IPS-NIHi7 (cell line): Measurements from ENCODE around the gene CDH4.

Experiments used
- DNase-seq: peaks from one replicate; pipeline ENCODE4 v3.0.0; 2012; ENCODE audit warnings: mixed read lengths; ENCODE audit errors: extremely low spot score

The CDH4 gene

DNA sequence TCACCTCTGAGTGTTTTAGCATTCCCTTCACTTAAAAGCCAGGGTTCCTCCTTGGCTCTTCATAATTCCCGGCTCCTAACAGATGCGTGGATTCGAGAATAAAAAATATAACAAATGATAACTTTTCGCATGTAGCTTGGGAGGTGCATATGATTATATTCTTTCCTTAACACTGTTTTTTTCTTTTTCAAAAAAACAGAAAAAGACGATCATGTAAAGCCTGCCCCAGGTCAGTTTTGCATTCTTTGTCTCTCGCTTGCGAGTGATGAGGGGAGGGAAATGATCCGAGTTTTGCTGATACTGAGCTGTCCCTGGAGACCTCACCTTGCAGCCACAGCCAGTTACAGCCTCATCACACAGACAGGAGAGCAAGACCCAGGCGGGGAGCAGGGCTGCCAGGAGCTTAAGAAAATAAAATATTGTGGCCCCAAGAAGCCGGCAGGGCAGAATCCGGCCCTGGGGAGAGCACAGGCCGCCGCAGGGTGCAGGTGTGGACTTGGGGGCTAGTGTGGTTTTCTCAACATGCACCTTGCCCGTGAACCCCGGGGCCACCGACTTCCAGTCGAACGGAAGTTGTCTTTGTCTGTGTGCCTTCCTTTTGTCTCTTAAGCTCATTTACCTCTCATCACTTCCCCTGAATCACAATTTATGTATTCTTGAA, 511.8 kb downstream of the CDH4 start:
- no peak for DNase-seq

DNA sequence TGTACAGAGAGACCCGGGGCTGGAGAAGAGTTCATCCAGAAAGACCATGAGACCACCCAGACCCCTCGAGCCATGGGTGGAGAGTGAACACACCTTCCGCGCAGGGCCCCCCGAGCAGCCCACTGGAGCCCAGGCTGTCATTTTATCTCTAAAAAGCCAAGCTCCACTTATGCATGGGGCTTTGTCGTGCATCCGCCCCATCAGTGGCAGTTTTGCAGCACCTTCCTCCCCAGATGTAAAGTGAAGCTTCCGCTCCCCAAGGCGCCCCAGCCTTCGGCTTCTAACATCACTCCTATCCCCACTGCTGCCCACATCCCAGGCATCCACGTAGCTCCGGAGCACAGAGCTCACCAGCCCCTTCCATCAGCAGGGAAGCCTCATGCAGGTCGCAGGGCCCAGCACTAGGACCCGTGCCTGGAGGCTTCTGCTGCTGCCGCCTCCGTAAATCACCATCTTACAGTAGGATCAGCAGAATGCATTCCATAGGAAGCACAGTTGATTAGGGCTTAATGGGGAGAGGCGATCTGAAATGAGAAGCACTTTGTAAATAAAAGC, 512.5 kb downstream of the CDH4 start:
- no peak for DNase-seq

DNA sequence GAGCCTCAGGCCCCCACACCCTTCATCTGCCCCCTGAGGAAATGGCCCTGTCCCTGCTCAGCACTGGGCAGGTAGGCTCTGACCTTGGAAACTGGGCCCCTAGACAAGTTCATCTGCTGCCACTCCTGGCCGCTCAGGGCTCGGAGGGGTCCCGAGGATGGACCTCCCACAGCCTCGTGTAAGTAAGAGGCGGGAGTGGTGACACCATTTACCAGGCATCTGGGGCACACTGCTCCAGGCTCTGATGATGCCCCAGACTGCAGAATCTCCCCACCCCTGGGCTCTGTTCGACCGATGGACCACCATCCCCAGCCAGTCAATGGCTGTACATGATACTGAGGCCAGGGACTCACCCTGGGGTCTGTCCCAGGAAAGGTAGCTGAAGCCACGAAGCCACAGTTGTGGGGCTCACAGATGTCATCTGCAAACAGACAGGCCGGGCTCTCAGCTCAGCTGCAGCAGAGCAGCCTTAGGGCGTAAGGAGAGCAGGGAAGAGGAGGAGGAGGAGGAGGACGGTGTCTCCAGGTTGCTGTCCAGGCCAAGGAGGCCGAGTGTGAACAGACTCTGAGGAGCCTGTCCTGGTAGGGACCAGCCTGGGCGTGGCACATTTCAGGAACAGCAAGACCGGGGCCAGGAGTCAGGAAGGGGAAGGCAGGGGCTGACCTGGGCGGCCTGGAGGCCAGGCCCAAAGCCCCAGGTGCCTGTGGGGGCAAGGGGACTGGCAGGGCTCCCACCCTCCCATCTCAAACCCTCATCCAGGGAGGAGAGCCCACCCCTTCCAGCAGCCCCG, 513.2 kb downstream of the CDH4 start:
- no peak for DNase-seq

DNA sequence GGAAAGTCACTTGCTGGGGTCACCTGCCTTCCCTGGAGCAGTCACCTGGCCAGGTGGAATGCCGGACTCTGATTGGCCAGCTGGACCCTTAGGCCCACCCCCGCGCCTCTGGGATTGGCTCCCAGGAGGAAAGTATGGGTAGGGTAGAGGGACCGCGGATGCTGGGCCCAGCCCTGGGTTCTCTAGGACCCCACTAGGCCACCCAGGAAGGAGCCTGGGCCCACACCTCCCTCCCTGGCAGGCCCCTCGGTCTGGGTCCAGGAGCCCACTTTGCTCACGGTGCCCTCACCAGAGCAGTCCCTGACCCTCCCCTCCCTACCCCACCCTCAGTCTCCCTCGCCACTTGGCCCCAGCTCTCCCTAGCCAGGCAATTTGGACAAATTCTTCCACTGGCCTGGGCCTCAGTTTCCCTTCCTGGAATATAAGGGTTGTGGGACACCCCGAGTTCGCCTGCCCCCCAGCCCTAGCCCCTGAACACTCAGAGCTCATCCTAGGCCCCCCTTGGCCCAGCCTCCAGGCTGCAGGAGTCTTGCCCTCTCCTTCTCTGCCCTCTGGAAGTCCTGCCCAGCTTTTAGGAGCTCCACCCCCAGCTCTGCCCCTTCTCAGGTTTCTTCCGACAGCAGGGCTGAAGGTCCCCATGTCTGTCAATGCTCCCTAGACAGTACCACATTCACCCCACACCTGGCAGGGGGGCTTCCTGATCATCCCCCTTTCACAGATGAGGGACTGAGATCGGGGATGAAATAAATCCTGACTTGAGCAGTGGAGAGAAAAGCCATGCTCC, 514.0 kb downstream of the CDH4 start:
- peak; percentile 84 for DNase-seq

DNA sequence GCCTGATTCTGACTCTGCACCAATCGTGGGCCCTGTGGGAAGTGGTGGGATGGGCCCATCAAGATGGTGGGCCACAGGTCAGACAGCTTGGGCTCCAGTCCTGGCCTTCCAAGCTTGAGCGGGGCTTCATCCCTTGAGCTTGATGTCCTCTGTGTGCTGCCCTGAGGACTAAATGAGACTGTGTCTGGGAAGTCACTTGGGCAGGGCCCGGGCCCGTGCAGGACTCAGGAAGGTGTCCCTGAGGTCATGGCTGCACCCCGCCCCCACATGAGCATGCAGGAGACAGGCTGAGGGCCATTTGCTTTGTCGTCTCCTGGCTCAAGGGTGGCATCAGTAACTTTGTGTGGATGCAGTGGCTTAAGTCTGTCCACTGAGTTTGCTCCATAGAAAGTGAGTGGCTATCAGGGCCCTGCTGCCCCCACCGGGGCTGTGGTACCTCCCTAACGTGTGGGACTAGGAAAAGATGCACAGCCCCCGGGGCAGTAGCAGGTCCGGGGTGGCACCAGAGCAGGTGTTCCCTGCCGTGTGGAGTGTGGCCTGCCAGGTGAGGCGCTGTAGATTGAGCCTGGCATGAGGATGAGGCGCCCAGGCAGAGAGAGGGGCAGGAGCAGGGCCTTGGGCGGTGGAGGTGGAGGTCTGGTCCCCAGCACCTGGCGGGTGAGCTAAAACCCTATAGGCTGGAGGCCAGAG, 515.0 kb downstream of the CDH4 start:
- DNase-seq: no peak

DNA sequence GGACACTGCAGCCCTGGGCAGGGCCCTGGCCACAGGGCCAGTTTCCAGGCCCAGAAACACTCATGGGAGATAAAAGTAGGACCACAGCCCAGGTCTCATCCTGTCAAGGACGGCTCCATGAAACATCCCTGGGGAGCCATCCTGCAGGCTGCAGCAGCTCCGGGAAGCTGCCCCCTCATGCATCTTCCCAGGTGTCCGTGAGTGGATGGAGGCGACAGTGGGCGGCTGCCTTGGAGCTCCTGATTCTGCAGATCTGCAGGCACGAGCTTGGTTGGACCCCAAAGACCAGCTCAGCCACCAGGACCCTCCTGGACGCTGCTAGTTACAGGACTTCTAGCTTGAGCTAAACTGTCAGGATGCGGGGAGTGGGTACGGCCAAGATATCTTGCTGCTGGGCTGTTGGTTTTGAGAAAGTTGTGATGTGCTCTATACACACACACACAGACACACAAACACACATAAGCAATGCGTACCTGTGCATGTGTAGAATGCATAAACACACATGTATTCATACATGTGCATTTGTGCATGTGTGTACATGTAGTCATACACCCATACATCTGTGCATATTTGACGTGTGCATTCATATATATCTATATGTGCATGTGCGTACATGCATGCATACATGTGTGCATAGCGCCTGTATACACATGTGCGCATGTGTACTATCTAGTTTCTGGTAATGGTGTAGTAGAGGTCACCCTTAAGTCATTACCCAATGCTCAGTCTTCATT, 515.9 kb downstream of the CDH4 start:
- no peak for DNase-seq

DNA sequence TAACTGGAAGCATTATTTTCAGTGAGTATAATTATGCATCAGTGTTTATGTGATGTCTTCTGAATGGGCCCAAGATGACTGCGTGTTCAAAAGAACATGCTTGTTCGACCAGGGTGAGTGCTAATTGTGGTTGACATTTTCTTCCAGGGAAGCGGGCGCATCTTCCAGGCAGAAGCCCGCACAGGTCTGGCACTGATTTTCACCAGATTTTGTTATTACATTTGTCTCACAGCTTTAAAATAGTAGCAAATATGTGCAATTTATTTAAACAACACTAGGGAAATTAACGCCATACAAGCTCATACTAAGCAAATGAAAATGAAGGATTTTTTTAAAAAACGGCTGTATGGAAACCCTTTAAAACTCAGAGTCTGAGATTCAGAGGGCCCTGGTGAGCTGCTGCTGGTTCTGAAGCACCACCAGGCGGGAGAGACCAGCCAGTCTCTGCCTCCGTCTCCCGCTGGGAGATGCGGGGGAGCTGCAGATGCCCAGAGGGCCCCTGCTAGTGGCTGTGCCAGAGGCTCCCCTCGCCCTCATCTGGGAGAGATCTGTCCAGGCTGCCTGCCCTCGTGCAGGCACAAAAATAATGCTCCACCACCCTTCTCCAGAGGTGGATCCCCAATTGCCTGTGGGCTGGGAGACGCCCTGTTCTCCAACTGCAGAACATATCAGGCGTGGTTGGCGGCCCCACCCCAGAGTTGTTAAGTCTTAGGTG, 516.7 kb downstream of the CDH4 start:
- DNase-seq: no peak

DNA sequence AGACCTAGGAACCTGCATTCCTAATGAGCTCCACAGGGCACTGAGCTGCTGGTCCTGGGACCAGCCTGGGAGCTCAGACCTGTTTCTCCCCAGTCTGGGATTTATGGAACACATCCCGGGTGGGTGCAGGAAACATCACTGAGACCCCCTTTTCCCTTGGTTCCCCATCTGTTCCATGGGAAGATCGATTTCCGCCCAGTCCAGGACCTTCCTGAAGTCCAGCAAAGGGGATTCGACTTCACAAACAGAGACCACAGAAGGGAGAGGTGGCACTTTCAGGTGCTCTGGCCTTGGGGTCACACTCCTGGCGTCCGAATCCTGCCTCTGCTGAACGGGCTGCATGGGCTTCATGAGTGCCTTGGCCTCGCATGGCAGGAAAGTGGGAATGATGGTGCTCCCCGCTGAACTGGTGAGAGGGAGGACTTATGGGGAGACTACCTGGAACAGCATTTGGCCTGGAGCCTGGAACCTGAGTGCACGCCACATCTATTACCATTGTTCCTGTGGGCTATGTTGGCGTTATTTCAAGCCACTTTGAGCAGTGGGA, 517.3 kb downstream of the CDH4 start:
- no peak for DNase-seq

DNA sequence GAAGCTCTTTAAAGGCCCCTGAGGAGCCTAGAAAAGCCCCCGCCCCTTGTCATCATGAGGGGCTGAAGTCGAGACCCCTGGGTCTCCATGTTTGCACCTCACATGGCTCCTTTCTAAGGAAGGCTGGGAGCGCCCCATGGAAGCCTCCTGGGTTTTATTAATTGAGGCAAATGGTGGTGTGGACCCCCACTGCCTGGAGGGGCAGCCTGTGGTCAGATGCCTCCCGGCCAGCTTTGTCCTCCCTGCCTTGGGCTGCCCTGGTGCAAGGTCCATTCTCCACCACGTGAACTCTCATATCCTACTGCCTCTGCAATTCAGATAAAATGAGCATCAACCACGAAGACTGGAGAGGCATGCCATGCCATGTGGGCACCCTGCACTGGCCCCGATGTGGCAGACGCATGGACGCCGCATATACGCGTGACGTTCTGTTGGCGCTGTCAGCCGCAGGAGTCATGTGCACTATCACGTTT, 518.1 kb downstream of the CDH4 start:
- DNase-seq: no peak

DNA sequence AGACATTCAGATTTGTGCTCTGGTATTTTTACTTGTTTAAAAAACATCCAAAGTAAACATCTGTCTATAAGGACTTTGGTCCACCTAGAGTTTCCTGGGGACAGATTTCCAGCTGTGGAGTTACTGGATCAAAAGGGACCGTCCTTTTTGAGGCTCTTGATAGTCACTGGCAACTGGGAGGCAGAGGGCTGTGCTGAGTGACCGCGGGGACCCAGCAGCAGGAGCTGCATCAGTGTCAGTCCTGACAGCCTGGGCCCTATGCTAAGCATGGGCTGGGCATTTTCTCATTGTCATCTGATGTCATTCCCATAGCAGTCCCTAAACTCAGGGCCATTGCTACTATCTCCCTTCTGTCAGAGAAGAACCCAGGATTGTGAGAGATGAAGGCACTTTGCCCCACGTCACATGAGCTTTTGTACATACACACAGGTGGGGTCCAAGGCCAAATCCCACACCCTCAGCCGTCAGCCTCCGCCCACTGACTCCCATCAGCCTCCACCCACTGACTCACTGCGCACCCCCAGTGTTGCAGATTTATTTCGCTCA, 519.8 kb downstream of the CDH4 start:
- no peak for DNase-seq

DNA sequence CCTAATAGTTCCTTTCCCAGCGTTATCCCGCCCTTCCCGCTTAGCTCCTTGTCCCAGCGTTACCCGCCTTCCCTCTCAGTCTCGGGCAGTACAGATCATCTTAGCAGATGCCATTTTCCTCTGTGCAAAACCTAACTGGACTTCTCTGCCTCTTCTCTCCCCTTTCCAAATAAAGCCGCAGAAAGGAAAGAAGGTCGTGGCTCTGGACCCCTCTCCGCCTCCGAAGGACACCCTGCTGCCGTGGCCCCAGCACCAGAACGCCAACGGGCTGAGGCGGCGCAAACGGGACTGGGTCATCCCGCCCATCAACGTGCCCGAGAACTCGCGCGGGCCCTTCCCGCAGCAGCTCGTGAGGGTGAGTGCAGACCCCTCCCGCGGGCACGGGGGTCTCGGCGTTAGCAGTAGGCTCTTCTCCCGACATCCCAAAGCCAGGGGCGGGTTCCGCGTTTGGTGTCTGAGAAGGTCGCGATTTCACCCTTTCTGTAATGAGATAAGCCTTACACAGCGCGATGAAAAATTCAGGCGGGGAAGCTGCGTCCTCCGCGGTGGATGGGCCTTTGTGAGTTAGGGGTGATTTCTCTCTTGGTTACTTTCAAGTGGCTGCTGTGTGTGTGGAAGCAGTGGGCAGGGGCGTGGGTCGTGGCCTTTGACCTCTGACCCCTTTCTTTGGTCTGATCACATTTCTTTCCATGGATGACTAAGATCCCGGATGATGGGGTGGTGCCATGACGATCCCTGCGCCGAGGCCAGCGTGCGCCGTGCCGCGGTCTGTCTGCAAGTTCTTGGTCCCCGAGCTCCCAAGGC, 521.0 kb downstream of the CDH4 start:
- DNase-seq: no peak

DNA sequence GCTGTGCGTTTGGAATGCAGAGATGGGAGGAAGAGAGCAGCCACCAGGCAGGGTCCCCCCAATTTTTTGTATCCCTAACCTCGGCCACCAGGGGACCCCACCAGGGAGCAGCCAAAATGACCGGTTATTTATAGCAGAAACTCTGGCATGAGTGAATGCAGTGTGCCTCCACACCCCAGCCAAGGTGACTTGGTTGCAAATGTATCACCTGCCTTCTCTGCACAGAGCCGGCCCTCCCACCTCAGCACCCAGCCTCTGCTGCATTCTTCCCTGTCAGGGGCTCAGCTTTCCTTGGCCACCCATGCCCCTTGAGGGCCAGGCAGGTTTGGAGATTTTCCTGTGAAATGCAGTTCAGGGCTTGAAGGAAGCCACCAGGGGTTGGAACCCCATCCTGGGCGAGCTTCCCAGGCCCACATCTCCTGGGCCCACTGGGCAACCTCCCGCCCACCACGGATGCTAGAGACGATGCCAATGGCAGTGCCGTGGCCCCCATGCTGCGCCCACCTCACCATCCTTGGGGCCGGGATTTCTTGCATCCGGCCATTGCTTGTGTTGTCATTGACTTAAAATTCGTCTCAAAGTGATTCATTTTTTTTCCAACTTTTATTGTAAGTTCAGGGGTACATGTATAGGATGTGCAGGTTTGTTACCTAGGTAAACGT, 522.0 kb downstream of the CDH4 start:
- no peak for DNase-seq

DNA sequence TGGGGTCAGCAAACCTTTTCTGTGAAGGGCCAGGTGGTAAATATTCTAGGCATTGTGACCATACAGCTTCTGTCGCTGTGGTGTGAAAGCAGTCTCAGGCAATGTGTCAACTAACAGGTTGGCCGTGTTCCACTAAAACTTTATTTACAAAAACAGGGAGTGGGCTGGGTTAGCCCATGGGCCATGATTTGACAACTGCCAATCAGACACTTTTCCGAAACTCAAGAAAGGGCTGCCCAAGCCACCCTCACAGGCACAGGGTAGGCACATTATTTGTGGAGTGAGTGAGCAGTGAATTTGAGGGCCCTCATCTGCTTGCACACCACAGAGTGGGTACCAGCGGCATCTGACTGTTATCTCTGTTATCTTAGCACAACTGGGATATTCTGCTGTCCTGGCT, 523.4 kb downstream of the CDH4 start:
- DNase-seq: no peak

DNA sequence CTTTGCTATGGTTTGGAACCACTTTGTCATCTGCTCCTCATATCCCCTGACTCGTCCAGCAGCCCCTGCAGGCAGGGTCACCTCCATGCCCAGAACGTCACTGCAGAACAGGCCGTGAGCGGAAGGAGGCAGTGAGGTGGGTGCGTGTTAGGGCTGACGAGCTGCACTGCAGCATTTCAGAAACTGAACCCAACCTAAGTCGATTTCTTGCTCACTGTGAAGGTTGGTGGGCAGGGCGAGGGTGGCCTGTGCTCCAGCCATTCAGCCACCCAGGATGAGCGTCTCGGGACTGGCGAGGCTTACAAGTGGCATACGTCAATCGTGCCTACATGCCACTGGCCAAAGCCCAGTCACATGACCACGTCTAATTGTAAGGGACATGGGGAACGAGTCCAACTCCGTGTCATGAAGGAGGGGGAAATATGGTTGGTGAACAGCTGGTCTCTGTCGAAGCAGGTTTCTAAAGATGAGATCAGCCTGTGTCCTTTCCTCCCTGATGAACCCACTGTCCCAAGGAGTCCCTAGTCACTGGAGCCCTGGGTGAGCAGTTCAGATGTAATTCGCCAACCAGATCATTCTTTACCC, 524.5 kb downstream of the CDH4 start:
- no peak for DNase-seq

DNA sequence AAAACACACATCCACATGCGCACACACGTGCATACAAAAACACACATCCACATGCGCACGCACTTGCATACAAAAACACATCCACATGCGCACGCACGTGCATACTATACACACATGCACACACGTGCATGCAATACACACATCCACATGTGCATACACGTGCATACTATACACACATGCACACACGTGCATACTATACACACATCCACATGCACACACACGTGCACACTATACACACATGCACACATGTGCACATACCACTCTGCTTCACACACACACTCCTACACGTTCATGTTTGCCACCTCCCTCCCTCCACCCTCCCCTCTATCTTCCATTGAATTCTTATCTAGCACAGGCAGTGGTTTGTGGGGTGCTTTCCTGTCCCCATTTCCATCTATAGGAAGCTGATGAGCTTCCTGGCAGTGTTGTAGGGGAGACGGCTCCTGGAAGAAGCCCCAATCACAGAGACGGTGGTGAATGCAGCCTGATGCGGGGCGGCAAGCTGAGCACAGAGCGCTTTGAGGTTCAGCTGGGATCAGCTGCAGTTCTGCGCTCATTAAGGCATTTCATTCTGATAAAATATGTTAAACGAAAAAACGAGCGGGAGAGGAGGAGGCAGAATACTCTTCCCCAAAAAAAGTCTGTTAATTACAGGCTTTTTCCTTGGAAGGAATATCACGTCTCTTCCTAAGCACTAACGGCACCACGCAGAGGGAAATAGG, 525.9 kb downstream of the CDH4 start:
- no peak for DNase-seq

DNA sequence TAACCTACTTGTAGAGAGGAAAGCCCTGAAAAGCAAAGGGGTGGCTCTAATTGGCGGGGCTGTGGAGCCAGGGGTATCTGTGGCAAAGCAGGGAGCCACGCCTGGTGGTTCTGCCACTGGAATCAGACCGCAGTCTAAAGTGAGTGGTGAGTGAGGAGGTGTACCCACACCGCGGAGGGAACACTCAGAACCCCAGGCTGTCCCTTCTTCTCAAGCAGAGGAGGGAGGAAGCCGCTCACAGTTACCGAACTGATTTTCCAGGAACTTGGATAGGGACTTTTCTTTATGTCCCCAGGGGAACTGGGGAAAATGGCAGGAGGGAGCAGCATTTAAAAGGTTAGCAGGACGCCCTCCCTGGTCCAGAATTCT, 526.4 kb downstream of the CDH4 start:
- no peak for DNase-seq
